Middle frontal gyrus (tissue), 1 donor: ENCODE measurements around the gene NAB2.
"Not testable (repeated sequence)": the region's sequence is repeated elsewhere in the genome, so short reads cannot be mapped to it uniquely, and the experiment has no call there.

Experiments used
- DNase-seq: peaks from one replicate; pipeline ENCODE4 v3.0.0-alpha.2; 2015; ENCODE audit warnings: low spot score; ENCODE audit errors: extremely low spot score

The NAB2 gene

DNA sequence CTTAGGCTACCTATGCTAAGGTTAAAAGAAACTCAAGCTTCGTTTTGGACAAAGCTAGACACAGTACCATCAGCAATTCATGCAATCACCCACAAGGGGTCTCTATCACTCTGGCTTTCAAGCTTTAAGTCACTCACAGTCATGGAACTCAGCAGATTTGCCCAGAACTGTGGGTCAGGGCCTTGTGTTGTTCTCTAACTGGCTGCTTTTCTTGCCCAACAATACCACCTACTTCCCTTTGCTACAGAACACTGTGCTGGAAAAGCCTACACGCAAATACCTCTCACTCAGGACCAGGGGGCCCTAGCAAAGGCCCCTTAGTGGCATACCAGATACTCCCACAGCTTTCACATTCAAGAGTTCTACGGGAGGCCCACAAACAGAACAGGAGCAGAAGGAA lies 19.4 kb upstream of the NAB2 start:
- DNase-seq: peak; percentile 79

DNA sequence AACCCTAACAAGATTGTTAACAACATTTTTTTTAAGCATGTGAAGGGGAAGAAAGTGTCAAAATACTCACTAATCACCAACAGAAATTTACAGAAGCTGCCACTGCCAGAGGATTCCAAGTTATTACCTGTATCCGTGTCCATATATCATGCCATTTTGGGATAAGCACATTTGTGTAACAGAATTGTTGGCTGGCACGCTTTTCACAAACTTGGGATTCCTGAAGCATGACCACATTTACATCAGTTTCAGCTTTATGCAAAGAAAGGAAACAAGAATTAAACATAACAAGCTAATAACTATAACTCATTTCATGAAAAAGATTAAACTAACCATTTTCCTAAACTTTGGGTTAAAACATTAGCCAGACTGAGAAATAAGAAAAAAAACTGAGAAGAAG lies 16.3 kb upstream of the NAB2 start:
- DNase-seq: no peak

DNA sequence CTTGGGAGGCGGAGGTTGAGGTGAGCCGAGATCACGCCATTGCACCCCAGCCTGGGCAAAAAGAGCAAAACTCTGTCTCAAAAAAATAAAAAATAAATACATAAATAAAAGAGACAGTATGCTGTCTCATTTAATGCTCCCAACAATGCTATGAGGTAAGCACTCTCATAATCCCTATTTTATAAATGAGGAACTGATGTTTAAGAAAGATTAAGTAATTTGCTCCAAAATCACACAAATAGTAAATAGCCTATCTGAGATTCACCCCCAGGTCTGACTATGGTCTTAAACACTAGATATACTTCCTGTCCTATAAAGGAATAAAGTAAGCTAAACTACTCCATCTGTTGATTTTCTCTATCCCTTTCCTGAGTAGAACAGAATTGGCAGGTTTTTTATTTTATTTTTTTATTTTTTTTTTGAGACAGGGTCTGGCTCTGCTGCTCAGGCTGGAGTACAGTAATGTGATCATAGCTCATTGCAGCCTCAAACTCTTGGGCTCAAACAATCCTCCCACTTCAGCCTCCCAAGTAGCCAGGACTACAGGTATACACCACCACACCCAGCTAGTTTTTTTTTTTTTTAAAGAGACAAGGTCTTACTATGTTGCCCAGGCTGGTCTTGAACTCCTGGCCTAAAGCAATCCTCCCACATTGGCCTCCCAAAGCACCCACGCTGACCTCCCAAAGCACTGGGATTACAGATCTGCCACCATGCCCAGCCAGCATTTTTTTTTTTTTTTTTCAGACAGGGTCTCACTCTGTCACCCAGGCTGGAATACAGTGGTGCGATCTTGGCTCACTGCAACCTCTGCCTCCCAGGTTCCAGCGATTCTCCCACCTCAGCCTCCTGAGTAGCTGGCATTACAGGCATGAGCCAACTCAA lies 15.1 kb upstream of the NAB2 start:
- not testable (repeated sequence) for DNase-seq

DNA sequence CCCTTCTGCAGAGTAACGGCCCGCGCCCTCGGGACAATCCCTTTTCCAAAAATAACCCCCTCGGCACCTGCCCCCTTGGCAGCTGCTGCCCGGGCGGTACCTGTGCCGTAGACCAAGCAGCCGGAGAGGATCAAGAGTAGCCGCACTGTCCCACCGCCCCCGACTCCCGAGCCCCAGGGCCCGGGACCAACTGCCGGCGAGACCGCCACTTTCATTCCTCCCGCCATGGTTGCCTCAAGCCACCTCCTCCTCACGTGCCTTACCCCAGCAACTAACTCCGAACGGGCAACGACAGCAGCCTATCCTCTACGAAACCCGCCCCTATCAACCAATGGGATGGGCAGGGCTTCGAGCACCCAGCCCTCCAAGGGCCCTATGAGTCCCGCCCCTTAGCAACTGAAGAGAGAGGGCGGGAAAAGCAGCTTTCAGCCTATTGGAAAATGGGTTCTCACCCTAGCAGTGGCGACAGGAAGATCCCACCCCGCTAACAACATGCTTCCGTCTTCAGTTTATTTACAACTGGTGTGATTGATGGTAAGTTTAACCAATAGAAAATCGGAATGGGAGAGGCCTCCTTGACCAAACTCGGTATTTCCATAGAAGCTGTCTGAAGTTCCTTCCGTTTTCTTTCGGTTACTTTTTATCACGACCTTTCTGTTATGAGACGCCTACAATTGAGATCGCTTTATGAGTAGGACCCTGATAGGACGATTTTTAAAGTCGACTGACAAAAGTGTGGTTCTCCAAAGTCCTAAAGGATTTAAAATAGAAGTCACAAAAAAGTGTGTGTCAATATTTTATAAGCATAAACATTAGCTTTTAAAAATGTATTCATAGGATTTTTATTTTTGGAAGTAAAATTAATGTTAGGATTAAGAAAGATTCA lies 10.2 kb upstream of the NAB2 start, which contains the start of gene NEMP1:
Gene NEMP1, minus strand, starts transcription at position 273 of the 886 bp plus-strand sequence. Its CDS starts 46 bp downstream, at position 227.
- DNase-seq: peak; percentile 99

DNA sequence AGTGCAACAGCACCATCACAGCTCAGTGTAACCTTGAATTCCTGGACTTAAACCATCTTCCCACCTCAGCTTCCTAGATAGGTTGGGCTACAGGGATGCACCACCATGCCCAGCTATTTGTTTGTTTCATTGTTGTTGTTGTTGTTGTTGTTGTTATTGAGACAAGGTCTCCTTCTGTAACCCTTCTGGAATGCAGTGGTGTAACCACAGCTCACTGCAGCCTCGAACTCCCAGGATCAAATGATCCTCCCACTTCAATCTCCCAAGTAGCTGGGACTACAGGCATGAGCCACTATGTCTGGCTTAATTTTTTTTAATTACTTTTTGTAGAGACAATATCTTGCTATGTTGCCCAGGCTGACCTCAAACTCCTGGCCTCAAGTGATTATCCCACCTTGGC lies 9.1 kb upstream of the NAB2 start:
- DNase-seq: no peak

DNA sequence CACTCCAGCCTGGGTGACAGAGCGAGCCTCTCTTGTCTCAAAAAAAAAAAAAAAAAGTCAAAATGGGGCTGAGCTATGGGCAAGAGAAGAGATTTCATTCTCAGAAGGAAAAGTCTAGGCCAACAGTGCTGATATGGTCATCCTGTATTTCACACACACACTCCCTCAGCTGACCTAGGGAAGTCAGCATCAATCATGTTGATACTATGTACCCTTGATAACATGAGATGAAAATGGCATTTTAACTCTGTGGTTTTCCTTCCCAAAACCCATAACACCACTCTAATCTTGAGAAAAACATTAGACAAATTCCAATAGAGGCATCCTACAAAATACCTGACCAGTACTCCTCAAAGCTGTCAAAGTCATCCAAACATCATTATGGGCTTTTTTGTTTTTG lies 8.1 kb upstream of the NAB2 start:
- no peak for DNase-seq

DNA sequence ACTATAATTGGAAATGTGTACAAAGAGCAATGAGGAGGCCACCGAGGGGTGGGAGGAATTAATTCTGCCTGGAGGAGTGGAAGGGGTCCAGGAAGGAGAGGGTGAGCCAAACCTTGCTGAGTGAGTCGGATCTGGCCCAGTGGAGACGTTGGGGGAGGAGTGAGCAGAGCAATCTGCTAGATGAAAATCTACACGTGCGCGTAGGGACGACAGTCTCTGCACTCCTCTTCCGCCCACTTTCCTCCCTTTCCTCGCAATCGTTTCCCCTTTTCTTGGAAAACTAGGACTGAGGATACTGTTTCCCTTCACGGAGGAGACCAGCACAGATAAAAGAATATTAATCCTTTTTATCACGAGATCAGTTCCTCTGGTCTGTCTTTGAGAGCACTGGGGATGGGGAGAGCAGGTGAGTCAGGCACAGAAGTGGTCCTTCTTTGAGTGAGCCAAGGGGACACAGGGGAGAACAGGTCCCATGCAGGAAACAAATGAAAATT lies 2.9 kb upstream of the NAB2 start:
- DNase-seq: no peak

DNA sequence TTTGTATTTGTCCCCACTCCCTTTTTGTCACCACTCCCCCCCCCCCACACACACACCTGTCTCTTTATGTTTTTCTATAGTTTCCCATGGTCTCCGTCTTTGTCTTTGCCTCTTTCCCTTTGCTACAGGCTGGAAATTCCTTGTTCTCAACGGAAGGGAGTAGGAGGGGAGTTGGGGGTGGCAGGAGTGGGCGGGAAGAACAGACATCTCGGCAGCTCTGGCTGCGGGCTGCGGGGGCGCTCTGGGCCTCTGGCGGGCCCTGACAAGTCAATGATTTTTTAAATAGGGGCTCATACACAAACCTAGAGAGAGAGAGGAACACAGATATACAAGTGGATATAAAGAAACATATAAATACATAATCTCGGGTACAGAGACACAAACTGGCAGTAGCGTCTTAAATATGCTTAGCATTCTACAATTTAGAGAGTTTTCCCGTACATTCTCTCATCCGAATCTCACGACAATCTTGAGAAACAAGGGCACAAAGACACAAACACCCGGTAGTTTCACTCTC lies 2.4 kb upstream of the NAB2 start:
- DNase-seq: no peak

DNA sequence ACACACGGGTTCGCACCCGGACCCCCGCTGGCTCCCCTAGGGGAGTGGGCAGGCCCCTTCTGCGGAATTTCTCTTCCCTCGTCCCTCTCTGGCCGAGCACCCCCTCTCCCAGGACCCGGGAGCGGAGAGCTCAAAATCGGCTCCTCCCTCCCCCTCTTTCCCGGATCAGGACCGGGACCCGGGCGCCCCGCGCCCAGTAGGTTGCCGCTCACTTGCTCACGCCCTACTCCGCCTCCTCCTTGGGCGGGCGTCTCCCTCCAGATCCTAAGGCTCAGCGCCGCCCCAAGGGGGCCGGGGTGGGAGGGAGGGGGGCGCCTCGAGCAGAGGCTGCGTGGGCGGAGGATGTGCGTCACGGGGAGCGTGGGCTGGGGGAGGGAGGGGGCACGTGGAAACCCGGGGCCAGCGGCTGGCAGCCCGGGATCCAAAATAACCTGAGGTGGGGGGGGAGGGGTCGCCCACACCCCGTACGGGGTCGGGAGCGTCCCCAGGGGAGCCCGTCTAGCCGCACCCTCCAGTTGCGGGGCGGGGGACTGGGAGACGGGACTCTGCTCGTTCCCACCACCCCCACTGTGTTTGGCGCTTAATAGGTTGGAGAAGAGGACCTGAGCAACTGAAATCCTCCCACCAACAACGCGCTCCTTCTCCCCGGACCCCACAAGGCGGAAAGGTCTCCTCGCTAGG lies 1.8 kb upstream of the NAB2 start:
- DNase-seq: no peak

DNA sequence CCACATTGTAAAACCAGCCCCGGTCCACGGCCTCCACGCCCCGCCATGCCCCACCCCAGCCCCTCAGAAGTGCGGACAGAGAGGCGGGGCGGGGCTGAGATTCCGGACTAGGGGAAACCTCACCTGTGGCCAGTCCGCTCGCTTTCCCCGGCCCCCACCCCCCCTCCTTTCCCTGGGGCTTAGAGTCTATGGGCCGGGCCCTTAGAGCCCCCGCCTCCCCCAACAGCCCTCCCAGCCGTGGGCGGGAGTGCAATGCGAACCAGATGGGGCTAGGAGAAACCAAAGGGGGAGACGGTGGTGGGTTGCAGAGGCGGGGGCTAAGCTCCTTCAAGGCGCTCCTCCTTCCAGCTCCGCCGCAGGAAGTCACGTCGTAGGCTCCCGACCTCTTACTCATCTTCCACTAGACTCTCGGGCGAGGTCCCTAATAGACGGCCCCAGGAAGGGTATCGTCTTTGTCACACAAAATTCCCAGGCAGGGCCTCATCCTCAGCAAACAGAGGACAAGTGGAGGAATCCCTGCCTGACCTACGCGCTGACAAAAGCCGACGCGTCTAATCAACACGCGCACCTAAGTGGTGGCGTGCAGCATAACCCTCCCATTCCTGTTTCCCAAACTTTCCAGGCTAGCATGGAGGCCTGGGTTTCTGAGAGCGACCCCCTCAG lies 1.1 kb upstream of the NAB2 start:
- no peak for DNase-seq

DNA sequence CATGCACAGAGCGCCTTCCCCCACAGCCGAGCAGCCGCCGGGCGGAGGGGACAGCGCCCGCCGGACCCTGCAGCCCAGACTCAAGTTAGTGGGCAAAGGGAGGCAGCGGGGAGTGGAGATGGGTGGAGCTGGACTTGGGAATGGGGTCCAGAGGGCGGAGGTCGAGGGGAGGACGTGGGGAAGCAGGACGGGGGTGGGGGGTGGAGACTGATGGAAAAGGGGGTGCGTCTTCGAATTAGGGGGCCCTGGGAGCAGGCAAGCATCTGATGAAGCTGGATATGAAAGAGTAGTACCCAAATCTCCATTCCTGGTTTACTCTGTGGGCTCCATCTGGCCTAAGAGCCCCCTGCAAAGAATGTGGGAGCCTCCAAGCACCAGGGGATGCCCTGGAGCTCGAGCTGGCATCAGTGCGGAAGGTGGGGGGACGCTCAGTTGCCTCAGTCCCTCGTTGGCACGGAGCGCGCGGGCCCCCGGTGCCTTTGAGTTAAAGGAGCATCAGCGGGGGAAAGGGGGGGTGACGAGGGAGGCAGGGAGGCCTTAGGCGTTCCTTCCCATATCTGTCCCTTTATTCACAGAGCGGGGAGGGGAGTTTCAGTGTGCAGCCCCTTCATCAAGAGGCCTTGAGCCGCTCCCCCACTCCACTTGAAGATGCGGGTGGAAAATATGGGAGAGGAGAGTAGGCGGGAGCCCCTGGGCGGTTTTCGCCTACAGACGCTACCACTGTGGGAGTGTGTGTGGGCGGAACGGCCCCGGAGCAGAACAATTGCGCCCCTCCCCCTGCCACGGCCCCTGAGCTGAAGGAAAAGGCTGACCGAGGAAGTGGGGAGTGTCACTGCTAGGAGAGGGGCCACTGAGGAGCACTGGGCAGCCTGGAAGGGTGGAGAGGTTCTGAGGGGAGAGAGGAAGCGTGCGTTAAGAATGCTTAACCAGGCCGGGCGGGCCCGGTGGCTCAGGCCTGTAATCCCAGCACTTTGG lies 644 bp downstream of the NAB2 start:
- no peak for DNase-seq

DNA sequence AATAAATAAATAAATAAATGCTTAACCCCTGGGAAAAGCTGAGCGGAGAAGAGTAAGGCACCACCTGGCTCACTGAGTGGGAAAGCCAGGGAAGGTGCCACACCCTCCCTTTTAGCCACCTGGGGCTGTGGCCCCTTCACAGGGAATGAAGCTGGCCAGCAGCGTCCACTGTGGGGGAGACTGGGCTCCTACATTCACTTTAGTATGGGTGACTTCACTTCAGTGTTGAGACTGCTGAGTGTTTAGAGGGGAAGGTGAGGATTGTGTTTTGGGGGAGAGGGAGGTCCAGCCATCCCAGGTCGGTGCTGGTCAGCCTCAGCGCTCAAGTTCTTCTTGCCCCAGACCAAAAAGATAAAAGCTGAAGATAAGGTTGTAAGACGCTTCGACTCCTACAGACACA lies 1.6 kb downstream of the NAB2 start:
- no peak for DNase-seq

DNA sequence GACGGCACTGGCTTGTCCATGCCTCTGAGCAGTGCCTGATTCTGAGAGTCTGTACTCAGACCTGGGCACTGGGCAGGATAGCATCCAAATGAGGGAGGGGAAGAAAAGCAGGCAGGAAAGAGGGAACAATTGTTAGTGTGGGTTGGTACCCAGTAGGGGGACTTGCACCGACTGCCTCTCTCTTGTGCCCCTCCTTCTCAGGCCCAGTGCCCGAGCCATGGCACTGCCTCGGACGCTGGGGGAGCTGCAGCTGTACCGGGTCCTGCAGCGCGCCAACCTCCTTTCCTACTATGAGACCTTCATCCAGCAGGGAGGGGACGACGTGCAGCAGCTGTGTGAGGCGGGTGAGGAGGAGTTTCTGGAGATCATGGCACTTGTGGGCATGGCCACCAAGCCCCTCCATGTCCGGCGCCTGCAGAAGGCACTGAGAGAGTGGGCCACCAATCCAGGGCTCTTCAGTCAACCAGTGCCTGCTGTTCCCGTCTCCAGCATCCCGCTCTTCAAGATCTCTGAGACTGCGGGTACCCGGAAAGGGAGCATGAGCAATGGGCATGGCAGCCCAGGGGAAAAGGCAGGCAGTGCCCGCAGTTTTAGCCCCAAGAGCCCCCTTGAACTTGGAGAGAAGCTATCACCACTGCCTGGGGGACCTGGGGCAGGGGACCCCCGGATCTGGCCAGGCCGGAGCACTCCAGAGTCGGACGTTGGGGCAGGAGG lies 2.2 kb downstream of the NAB2 start:
- DNase-seq: no peak

DNA sequence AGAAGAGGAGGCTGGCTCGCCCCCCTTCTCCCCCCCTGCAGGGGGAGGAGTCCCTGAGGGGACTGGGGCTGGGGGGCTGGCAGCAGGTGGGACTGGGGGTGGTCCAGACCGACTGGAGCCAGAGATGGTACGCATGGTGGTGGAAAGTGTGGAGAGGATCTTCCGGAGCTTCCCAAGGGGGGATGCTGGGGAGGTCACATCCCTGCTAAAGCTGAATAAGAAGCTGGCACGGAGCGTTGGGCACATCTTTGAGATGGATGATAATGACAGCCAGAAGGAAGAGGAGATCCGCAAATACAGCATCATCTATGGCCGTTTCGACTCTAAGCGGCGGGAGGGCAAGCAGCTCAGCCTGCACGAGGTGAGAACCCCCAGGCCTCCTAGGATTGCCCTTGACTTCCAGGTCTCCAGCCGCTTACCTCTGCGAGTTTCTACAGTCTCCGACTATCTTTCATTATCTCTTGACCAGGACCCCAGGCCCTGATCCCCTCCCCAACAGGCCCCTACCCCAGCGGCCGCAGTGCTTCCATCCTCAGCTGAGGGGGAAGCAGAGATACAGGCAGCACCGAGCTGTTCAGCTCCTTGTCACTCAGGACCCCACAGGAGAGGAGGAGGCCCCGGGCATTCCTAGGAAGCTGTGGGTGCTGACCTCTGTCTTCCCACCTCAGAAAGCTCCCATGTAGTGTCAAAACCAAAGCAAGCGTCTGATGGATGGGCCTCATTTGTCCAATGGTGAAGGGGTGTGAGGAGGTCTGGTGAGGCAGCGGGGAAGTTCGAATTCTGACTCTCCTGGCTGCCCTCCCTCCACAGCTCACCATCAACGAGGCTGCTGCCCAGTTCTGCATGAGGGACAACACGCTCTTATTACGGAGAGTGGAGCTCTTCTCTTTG lies 3.0 kb downstream of the NAB2 start:
- DNase-seq: no peak

DNA sequence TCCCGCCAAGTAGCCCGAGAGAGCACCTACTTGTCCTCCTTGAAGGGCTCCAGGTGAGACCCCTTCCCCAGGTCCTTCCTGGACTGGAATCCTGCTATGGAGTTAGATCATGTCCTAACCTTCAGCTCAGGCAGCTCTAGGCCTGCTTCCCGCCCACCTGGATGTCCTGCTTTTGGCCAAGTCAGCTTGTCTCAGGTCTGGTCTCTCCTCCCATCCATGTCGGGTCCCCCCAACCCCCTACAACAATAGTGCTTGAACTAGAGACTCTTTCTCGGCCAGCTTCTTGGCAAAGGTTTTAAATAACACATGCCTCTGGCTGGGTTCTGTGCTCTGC lies 3.6 kb downstream of the NAB2 start:
- DNase-seq: no peak

DNA sequence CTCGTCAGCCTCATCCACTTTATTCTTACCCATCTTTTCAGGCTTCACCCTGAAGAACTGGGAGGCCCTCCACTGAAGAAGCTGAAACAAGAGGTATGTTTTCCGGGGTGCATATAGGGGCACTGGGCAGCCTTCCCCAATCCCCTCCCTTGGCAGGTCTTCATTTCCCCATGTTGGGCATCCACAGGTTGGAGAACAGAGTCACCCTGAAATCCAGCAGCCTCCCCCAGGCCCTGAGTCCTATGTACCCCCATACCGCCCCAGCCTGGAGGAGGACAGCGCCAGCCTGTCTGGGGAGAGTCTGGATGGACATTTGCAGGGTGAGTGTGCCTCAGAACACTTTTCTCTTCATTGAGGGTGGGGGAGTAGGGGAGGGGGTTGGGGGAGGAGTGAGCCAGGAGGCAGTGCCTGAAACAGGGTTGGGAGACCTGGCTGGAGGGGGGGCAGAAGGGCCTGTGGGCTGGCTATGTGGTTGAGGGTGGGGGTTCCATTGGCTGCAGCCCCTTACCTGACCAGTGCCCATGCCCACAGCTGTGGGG lies 4.0 kb downstream of the NAB2 start:
- no peak for DNase-seq

DNA sequence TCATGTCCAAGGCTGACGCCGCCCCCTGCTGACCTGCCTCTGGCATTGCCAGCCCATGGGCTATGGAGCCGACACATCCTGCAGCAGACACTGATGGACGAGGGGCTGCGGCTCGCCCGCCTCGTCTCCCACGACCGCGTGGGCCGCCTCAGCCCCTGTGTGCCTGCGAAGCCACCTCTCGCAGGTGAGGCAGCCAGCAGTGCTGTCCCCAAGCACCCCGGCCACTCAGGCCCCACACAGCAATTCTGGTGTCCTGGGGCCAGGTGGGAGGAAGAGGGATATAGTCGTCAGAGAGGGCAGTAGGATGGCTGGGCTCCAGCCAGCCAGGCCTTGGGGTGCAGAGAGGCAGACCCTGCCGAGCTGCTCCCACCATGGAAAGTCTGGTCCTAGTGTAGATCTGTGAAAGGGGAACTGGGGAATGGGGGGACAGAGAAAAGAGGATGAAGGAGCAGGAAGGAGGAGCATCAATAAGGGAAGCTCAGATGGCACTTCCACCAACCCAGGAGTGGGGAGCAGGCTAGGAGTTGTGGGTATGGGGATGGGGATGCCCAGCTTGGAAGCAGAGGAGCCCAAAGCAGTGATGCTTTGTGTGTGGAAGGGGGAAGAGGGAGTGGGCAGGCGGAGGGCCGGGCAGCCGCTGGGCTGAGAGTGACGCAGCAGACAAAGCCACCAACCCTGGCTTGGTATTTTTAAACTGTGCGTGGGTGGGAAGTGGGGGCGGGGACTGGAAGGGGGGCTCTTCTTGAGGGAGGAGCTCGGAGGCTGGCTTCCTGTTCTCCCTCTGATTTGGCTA lies 4.7 kb downstream of the NAB2 start:
- no peak for DNase-seq
